IMR-90 (cell line): ENCODE data around the gene PRKD1. TPM values are rescaled to one million over a fixed set of nuclear protein-coding genes. Genes with fewer than 3 reads are reported as not detected.

Experiments
- ATAC-seq: fragments of 200-7000 bp; cut with Tn5 transposase; 2 replicates; pipeline ENCODE4 v1.9.1; 2020; ENCODE audit warnings: low read depth, mild to moderate bottlenecking, moderate library complexity
- BruUV-seq: library from RNA; stranded (reverse); fragments of 400-500 nt; replicated peaks from 2 replicates; lab custom pipeline; 2021; lab: Mats Ljungman, UMichigan
- CTCF ChIA-PET: fragments of 300-600 bp; formaldehyde crosslinking; extraction: SDS; loops from one replicate; lab custom pipeline; 2021; ENCODE audit warnings: antibody characterized with exemption; lab: Yijun Ruan, JAX
- POLR2A ChIA-PET: fragments of 300-600 bp; sonication (Branson Sonifier 250); formaldehyde crosslinking; loops from one replicate; lab custom pipeline; 2022; ENCODE audit warnings: antibody characterized with exemption; ENCODE audit not compliant: unreplicated experiment; lab: Charles Lee
- DNase-seq: peaks from one replicate; pipeline ENCODE4 v3.0.0; 2013
- H2AFZ ChIP-seq: replicated peaks from 2 replicates; pipeline ENCODE3; 2013; ENCODE audit warnings: low read length, mild to moderate bottlenecking; ENCODE audit not compliant: poor library complexity
- H2AK5ac ChIP-seq: 2 replicates; pipeline ENCODE4 v1.6.1; 2013; ENCODE audit warnings: low read depth, low read length, inconsistent platforms
- H2AK9ac ChIP-seq: replicated peaks from 2 replicates; pipeline ENCODE3; 2013; ENCODE audit warnings: mild to moderate bottlenecking, low read depth, low read length, moderate library complexity; ENCODE audit not compliant: poor library complexity
- H2BK120ac ChIP-seq: 2 replicates; pipeline ENCODE4 v1.6.1; 2013; ENCODE audit warnings: low read depth, low read length, inconsistent platforms
- H2BK15ac ChIP-seq: 3 replicates; pipeline ENCODE4 v1.6.1; 2013; ENCODE audit warnings: low read depth, low read length, inconsistent platforms
- H2BK20ac ChIP-seq: 2 replicates; pipeline ENCODE4 v1.6.1; 2013; ENCODE audit warnings: low read depth, mild to moderate bottlenecking, inconsistent platforms, low read length, moderate library complexity
- H2BK5ac ChIP-seq: 2 replicates; pipeline ENCODE4 v1.6.1; 2013; ENCODE audit warnings: mild to moderate bottlenecking, low read depth, low read length, inconsistent platforms; ENCODE audit not compliant: poor library complexity, severe bottlenecking
- H3K14ac ChIP-seq: replicated peaks from 2 replicates; pipeline ENCODE4 v1.6.1; 2013; ENCODE audit warnings: low read depth, low read length, inconsistent platforms
- H3K18ac ChIP-seq: 2 replicates; pipeline ENCODE4 v1.6.1; 2013; ENCODE audit warnings: low read depth, low read length, control low read depth
- H3K23ac ChIP-seq: 2 replicates; pipeline ENCODE4 v1.6.1; 2013; ENCODE audit warnings: low read depth, low read length, inconsistent platforms
- H3K27ac ChIP-seq: 2 replicates; pipeline ENCODE4 v1.5.1; 2013; ENCODE audit warnings: mild to moderate bottlenecking, control low read depth, low read length; ENCODE audit not compliant: insufficient read depth
- H3K27me3 ChIP-seq: 2 replicates; pipeline ENCODE4 v1.6.1; 2013; ENCODE audit warnings: low read length; ENCODE audit not compliant: control insufficient read depth, insufficient read depth
- H3K36me3 ChIP-seq: 2 replicates; pipeline ENCODE4 v1.6.1; 2013; ENCODE audit warnings: low read length, mixed read lengths; ENCODE audit not compliant: control insufficient read depth, insufficient read depth
- H3K4ac ChIP-seq: 2 replicates; pipeline ENCODE4 v1.6.1; 2013; ENCODE audit warnings: low read depth, low read length, inconsistent platforms
- H3K4me1 ChIP-seq: 2 replicates; pipeline ENCODE4 v1.6.1; 2013; ENCODE audit warnings: low read length, mixed read lengths; ENCODE audit not compliant: control insufficient read depth, insufficient read depth
- H3K4me2 ChIP-seq: 2 replicates; pipeline ENCODE4 v1.6.1; 2013; ENCODE audit warnings: low read depth, mild to moderate bottlenecking, control low read depth, low read length, moderate library complexity
- H3K4me3 ChIP-seq: 2 replicates; pipeline ENCODE4 v1.5.1; 2013; ENCODE audit warnings: low read depth, mild to moderate bottlenecking, control low read depth, low read length, moderate library complexity; ENCODE audit not compliant: insufficient read depth
- H3K56ac ChIP-seq: 2 replicates; pipeline ENCODE4 v1.6.1; 2013; ENCODE audit warnings: low read length, inconsistent platforms; ENCODE audit not compliant: insufficient read depth; ENCODE audit errors: extremely low read depth
- H3K79me1 ChIP-seq, 2 experiments: 2 replicates each; pipeline ENCODE4 v1.6.1; 2013; ENCODE audit warnings: low read length in 2 of 2, inconsistent platforms in 1 of 2, low read depth in 1 of 2
- H3K9ac ChIP-seq: 2 replicates; pipeline ENCODE4 v1.6.1; 2013; ENCODE audit warnings: low read depth, low read length, control low read depth
- H3K9me1 ChIP-seq: 2 replicates; pipeline ENCODE4 v1.6.1; 2013; ENCODE audit warnings: low read length, inconsistent platforms; ENCODE audit not compliant: insufficient read depth
- H3K9me3 ChIP-seq: 2 replicates; pipeline ENCODE4 v1.6.1; 2013; ENCODE audit warnings: low read length; ENCODE audit not compliant: control insufficient read depth, insufficient read depth
- H4K20me1 ChIP-seq: 2 replicates; pipeline ENCODE4 v1.6.1; 2013; ENCODE audit warnings: low read length, inconsistent platforms; ENCODE audit not compliant: insufficient read depth
- H4K5ac ChIP-seq: 2 replicates; pipeline ENCODE4 v1.6.1; 2013; ENCODE audit warnings: mild to moderate bottlenecking, low read depth, low read length, control low read depth
- H4K8ac ChIP-seq, 2 experiments: 2 replicates each; pipeline ENCODE4 v1.6.1; 2013; ENCODE audit warnings: low read depth in 2 of 2, low read length in 2 of 2, control low read depth in 1 of 2, inconsistent platforms in 1 of 2
- H4K91ac ChIP-seq: 2 replicates; pipeline ENCODE4 v1.6.1; 2013; ENCODE audit warnings: low read depth, low read length, inconsistent platforms; ENCODE audit not compliant: insufficient read depth
- BHLHE40 ChIP-seq: fragments of 150-350 bp; IDR thresholded peaks from 2 replicates; pipeline ENCODE4 v1.6.1; 2016; ENCODE audit warnings: mild to moderate bottlenecking, low read depth, low read length
- CEBPB ChIP-seq: IDR thresholded peaks from 2 replicates; pipeline ENCODE4 v1.6.1; 2012; ENCODE audit warnings: low read depth, low read length, improper control_type of control experiment
- CHD1 ChIP-seq: IDR thresholded peaks from 2 replicates; pipeline ENCODE4 v1.6.1; 2012; ENCODE audit warnings: low read depth, low read length, improper control_type of control experiment
- FOS ChIP-seq: fragments of 150-350 bp; IDR thresholded peaks from 2 replicates; pipeline ENCODE4 v1.6.1; 2016; ENCODE audit warnings: low read depth, low read length
- MAFK ChIP-seq: IDR thresholded peaks from 2 replicates; pipeline ENCODE4 v1.6.1; 2012; ENCODE audit warnings: low read depth, low read length, improper control_type of control experiment
- MAZ ChIP-seq: IDR thresholded peaks from 2 replicates; pipeline ENCODE4 v1.6.1; 2012; ENCODE audit warnings: low read depth, mild to moderate bottlenecking, low read length, improper control_type of control experiment, moderate library complexity, borderline replicate concordance
- MXI1 ChIP-seq: IDR thresholded peaks from 2 replicates; pipeline ENCODE4 v1.6.1; 2012; ENCODE audit warnings: low read depth, mild to moderate bottlenecking, low read length, moderate library complexity, borderline replicate concordance
- NFE2L2 ChIP-seq: fragments of 150-350 bp; IDR thresholded peaks from 2 replicates; pipeline ENCODE4 v1.6.1; 2016; ENCODE audit warnings: low read depth, mild to moderate bottlenecking, low read length
- POLR2A ChIP-seq: IDR thresholded peaks from 2 replicates; pipeline ENCODE4 v1.6.1; 2012; ENCODE audit warnings: mild to moderate bottlenecking, low read depth, low read length
- RAD21 ChIP-seq: IDR thresholded peaks from 2 replicates; pipeline ENCODE4 v1.6.1; 2012; ENCODE audit warnings: low read length, improper control_type of control experiment
- RCOR1 ChIP-seq: IDR thresholded peaks from 2 replicates; pipeline ENCODE4 v1.6.1; 2012; ENCODE audit warnings: mild to moderate bottlenecking, low read length, improper control_type of control experiment; ENCODE audit not compliant: insufficient replicate concordance
- RFX5 ChIP-seq: IDR thresholded peaks from 2 replicates; pipeline ENCODE4 v1.8.0; 2012; ENCODE audit warnings: low read depth, mild to moderate bottlenecking, low read length, moderate library complexity
- SMC3 ChIP-seq: fragments of 150-350 bp; IDR thresholded peaks from 2 replicates; pipeline ENCODE4 v1.6.1; 2016; ENCODE audit warnings: low read depth, mild to moderate bottlenecking, antibody characterized with exemption, low read length, moderate library complexity
- WGBS, 2 experiments: methylation state at CpG; one replicate each; pipeline versions ENCODE4 v1.1.5 to v1.1.7; 2013; ENCODE audit warnings: missing lambda C conversion rate in 2 of 2; ENCODE audit not compliant: insufficient read length in 1 of 2; ENCODE audit errors: extremely low coverage in 2 of 2; 5-methylcytosine and 5-hydroxymethylcytosine counted together
- dilution Hi-C: fragments of 300-500 bp; cut with HindIII; formaldehyde crosslinking; loops from one replicate; pipeline ENCODE4 v1.14.3; 2018; ENCODE audit warnings: low sequenced_read_pairs; ENCODE audit not compliant: unreplicated experiment
- in situ Hi-C: fragments of 300-500 bp; cut with MboI; formaldehyde crosslinking; loops from 3 replicates; pipeline ENCODE4 v1.14.3; 2019; ENCODE audit warnings: low sequenced_read_pairs, inconsistent platforms, mixed read lengths
- intact Hi-C: fragments of 100-400 bp; cut with micrococcal nuclease; formaldehyde crosslinking; loops from 2 replicates; pipeline ENCODE4 v1.10.0; 2022
- polyA plus RNA-seq, 3 experiments: library from polyadenylated mRNA; depleted of rRNA; stranded (reverse); fragments of >200 nt; gene quantifications; 2 replicates each; pipeline ENCODE4 v1.2.3, GENCODE V29; 2012; ENCODE audit warnings: low replicate concordance in 1 of 3
- total RNA-seq: library from RNA; depleted of rRNA; stranded (reverse); fragments of >200 nt; gene quantifications from 2 replicates; pipeline ENCODE4 v1.2.3, GENCODE V29; 2012
- TF ChIP-seq, protein P1 (sequence below): fragments of 150-350 bp; IDR thresholded peaks from 2 replicates; pipeline ENCODE4 v1.6.1; 2016; ENCODE audit warnings: low read depth, mild to moderate bottlenecking, low read length, moderate library complexity, borderline replicate concordance
- TF ChIP-seq, protein P2 (sequence below): fragments of 150-350 bp; IDR thresholded peaks from 2 replicates; pipeline ENCODE4 v1.6.1; 2017; ENCODE audit warnings: mild to moderate bottlenecking, antibody characterized with exemption, low read length, low read depth
- TF ChIP-seq, protein P3 (sequence below): conservative IDR thresholded peaks from 2 replicates; pipeline ENCODE4 v1.5.1; 2012; ENCODE audit warnings: mild to moderate bottlenecking, low read depth, low read length, improper control_type of control experiment

The PRKD1 gene
- total and polyA plus RNA-seq, 2 of the 4 experiments (the other 2 are of a cell fraction), result 12.9 to 14.2 TPM

DNA sequence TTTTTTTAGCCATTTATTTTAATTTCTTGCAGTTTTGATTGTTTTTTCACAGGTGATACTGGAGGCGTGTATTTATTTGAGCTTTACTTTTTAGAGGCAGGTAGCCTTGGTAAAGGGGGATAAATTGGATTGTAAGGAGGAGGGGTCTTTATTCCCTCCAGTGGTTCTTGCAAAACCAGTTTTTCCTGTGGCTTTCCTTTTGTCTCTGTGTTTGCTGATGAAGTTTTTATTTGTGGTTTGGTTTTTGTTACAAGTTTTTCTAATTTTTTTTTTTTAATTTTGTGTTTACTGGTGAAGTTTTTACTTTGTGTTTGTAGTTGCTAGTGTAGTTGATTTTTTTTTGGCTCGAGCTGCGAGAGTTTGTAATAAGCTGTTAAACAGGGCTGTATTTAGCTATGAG lies 278.5 kb downstream of the PRKD1 start:
- dilution Hi-C loops (no loop called here), intact Hi-C loops (no loop called here), in situ Hi-C loops (no loop called here)
- ChIA-PET CTCF (no interaction called here), POLR2A (no interaction called here)
- no peak overlapping the region for H3K18ac ChIP-seq
- H3K9me3 ChIP-seq, result peaks cover 30% of the 10 kb centered on the region
- H3K23ac ChIP-seq, result no peak overlapping the region
- no peak overlapping the region for H3K4me3 ChIP-seq
- H3K4ac ChIP-seq, result no peak overlapping the region
- peaks cover 10% of the 10 kb centered on the region for H3K36me3 ChIP-seq
- no peaks in the 10 kb centered on the region for H3K27me3 ChIP-seq
- H3K9ac ChIP-seq, result no peak overlapping the region
- no peak for TF ChIP-seq POLR2A
- no peak for TF ChIP-seq MAZ
- no peak for TF ChIP-seq MAFK
- TF ChIP-seq SMC3, result no peak
- TF ChIP-seq, protein P1, sequence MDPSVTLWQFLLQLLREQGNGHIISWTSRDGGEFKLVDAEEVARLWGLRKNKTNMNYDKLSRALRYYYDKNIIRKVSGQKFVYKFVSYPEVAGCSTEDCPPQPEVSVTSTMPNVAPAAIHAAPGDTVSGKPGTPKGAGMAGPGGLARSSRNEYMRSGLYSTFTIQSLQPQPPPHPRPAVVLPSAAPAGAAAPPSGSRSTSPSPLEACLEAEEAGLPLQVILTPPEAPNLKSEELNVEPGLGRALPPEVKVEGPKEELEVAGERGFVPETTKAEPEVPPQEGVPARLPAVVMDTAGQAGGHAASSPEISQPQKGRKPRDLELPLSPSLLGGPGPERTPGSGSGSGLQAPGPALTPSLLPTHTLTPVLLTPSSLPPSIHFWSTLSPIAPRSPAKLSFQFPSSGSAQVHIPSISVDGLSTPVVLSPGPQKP, result no peak
- TF ChIP-seq RFX5, result no peak
- TF ChIP-seq MXI1, result no peak
- no peak for TF ChIP-seq FOS
- no peak for TF ChIP-seq CHD1
- TF ChIP-seq, protein P2, sequence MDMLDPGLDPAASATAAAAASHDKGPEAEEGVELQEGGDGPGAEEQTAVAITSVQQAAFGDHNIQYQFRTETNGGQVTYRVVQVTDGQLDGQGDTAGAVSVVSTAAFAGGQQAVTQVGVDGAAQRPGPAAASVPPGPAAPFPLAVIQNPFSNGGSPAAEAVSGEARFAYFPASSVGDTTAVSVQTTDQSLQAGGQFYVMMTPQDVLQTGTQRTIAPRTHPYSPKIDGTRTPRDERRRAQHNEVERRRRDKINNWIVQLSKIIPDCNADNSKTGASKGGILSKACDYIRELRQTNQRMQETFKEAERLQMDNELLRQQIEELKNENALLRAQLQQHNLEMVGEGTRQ, result no peak
- no peak for TF ChIP-seq BHLHE40
- no peak for TF ChIP-seq CEBPB
- no peak for TF ChIP-seq RAD21
- TF ChIP-seq RCOR1, result no peak
- TF ChIP-seq, protein P3, sequence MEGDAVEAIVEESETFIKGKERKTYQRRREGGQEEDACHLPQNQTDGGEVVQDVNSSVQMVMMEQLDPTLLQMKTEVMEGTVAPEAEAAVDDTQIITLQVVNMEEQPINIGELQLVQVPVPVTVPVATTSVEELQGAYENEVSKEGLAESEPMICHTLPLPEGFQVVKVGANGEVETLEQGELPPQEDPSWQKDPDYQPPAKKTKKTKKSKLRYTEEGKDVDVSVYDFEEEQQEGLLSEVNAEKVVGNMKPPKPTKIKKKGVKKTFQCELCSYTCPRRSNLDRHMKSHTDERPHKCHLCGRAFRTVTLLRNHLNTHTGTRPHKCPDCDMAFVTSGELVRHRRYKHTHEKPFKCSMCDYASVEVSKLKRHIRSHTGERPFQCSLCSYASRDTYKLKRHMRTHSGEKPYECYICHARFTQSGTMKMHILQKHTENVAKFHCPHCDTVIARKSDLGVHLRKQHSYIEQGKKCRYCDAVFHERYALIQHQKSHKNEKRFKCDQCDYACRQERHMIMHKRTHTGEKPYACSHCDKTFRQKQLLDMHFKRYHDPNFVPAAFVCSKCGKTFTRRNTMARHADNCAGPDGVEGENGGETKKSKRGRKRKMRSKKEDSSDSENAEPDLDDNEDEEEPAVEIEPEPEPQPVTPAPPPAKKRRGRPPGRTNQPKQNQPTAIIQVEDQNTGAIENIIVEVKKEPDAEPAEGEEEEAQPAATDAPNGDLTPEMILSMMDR, result no peak
- no peak for TF ChIP-seq NFE2L2
- no peak overlapping the region for H3K27ac ChIP-seq
- no peaks in the 10 kb centered on the region for H3K9me1 ChIP-seq
- no CpG with 5 or more reads among the region's 3 CpGs for WGBS, 2 experiments
- ATAC-seq (no peak), DNase-seq (no peak)
- H3K4me1 ChIP-seq, result 0 out of 2 replicates have a peak, but pooled peaks cover under 1% of the 10 kb centered on the region
- no peak overlapping the region for H2AFZ ChIP-seq
- BruUV-seq, result no TSS peak
- H2AK5ac ChIP-seq, result no peak overlapping the region
- no peak overlapping the region for H3K56ac ChIP-seq
- H3K79me1 ChIP-seq, result no peaks in the 10 kb centered on the region
- no peak overlapping the region for H2BK5ac ChIP-seq
- no peak overlapping the region for H2AK9ac ChIP-seq
- H2BK120ac ChIP-seq, result no peak overlapping the region
- no peak overlapping the region for H3K14ac ChIP-seq
- H3K4me2 ChIP-seq, result no peak overlapping the region
- H4K5ac ChIP-seq, result no peak overlapping the region
- H2BK20ac ChIP-seq, result no peak overlapping the region
- H2BK15ac ChIP-seq, result no peak overlapping the region
- no peak overlapping the region for H4K91ac ChIP-seq
- H4K20me1 ChIP-seq, result no peaks in the 10 kb centered on the region
- H4K8ac ChIP-seq, result no peak overlapping the region
